Ectodermal cell (in vitro differentiated cells): Measurements from ENCODE around the gene PCCA.
"Not testable (repeated sequence)": the region's sequence is repeated elsewhere in the genome, so short reads cannot be mapped to it uniquely, and the experiment has no call there.

ENCODE experiments used
- H3K27ac ChIP-seq: 2 replicates; pipeline ENCODE4 v1.7.0; 2013; ENCODE audit warnings: mild to moderate bottlenecking, low read depth, low read length; ENCODE audit not compliant: insufficient read depth, poor library complexity, severe bottlenecking
- H3K27me3 ChIP-seq: 2 replicates; pipeline ENCODE4 v1.7.0; 2013; ENCODE audit warnings: mild to moderate bottlenecking, low read length; ENCODE audit not compliant: insufficient read depth, control insufficient read depth, poor library complexity, severe bottlenecking
- H3K36me3 ChIP-seq: one replicate; pipeline ENCODE4 v1.7.0; 2013; ENCODE audit warnings: low read length; ENCODE audit not compliant: control insufficient read depth, insufficient read depth
- H3K4me1 ChIP-seq: one replicate; pipeline ENCODE4 v1.7.0; 2013; ENCODE audit warnings: low read length; ENCODE audit not compliant: control insufficient read depth, insufficient read depth
- H3K4me3 ChIP-seq: 2 replicates; pipeline ENCODE4 v1.7.0; 2013; ENCODE audit warnings: low read depth, low read length, control low read depth; ENCODE audit not compliant: insufficient read depth
- H3K9me3 ChIP-seq: 2 replicates; pipeline ENCODE4 v1.7.0; 2013; ENCODE audit warnings: mild to moderate bottlenecking, low read length, moderate library complexity; ENCODE audit not compliant: control insufficient read depth
- WGBS, 2 experiments: methylation state at CpG; one replicate each; pipeline ENCODE4 v1.1.7; 2013; ENCODE audit warnings: missing lambda C conversion rate in 2 of 2; 5-methylcytosine and 5-hydroxymethylcytosine counted together

PCCA gene

GRCh38 chr13:100131863-100132574, 43.1 kb downstream of the PCCA start:
- Histone ChIP-seq H3K36me3 (no peaks in the 10 kb centered on the region), H3K27ac (no peak overlapping the region), H3K27me3 (no peaks in the 10 kb centered on the region), H3K9me3 (no peaks in the 10 kb centered on the region), H3K4me1 (no peaks in the 10 kb centered on the region), H3K4me3 (no peak overlapping the region)
- WGBS, 2 experiments: 82 to 88% methylated on average over 3 of the region's 3 CpGs

DNA sequence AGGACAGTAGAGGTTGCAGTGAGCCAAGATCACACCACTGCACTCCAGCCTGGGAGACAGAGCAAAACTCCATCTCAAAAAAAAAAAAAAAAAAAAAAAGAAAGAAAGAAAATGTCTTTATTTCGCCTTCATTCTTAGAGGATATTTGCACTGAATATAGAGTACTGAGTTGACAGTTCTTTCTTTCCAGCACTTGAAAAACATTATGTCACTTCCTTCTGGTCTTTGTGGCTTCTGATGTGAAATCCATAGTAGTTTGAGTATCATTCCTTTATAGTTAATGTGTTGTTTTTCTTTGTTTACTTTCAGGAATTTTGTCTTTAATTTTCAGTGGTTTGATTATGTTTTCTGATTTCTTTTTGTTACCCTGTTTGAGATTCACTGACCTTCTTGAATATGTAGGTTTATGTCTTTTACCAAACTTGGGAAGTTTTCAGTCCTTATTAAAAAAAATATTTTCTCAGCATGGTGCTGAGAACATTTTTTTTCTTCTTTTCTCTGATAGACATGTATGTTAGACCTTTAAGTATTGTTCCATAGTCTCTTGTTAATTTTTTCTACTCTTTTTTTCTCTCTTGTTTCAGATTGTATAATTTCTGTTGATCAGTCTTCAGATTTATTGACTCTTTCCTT, 50.1 kb downstream of the PCCA start:
- Histone ChIP-seq H3K4me1 (no peaks in the 10 kb centered on the region), H3K36me3 (no peaks in the 10 kb centered on the region), H3K27me3 (no peaks in the 10 kb centered on the region), H3K4me3 (no peak overlapping the region), H3K9me3 (no peaks in the 10 kb centered on the region), H3K27ac (no peak overlapping the region)
- 89% methylated on average over 1 of the region's 1 CpG; no CpG with 5 or more reads in 1 of the 2 experiments for WGBS, 2 experiments

GRCh38 chr13:100139817-100140216, 50.9 kb downstream of the PCCA start:
- no peaks in the 10 kb centered on the region for H3K4me1 ChIP-seq
- no CpG with 5 or more reads among the region's 1 CpG for WGBS, 2 experiments
- H3K36me3 ChIP-seq: no peaks in the 10 kb centered on the region
- no peaks in the 10 kb centered on the region for H3K9me3 ChIP-seq
- H3K27ac ChIP-seq: no peak overlapping the region
- H3K4me3 ChIP-seq: no peak overlapping the region
- no peaks in the 10 kb centered on the region for H3K27me3 ChIP-seq

- no peaks in the 10 kb centered on the region for H3K36me3 ChIP-seq
- WGBS, 2 experiments: 87 to 96% methylated on average over 2 of the region's 2 CpGs
Observed at GRCh38 chr13:100140441-100140840, 51.5 kb downstream of the PCCA start.

DNA sequence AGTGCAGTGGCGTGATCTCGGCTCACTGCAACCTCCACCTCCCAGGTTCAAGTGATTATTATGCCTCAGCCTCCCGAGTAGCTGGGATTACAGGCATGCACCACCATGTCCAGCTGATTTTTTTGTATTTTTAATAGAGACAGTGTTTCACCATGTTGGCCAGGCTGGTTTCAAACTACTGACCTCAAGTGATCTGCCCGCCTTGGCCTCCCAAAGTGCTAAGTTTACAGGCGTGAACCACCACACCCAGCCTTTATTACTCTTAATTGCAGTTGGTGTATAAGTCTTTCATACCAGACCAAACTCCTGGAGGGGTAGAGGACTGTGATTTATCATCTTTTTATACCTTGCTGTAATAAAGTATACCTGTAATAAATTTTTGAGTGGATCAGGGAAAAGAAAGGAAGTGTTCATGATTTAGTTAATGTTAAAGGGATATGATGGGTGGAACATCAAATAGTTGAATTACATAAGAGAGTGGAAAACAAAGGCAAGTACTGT, 52.6 kb downstream of the PCCA start:
- not testable (repeated sequence) for H3K27me3 ChIP-seq, H3K4me3 ChIP-seq, H3K27ac ChIP-seq, H3K9me3 ChIP-seq, H3K36me3 ChIP-seq, H3K4me1 ChIP-seq
- WGBS, 2 experiments: 92 to 95% methylated on average over 5 of the region's 5 CpGs

More at GRCh38 chr13:100140441-100140840, 51.5 kb downstream of the PCCA start:
- Histone ChIP-seq H3K9me3 (no peaks in the 10 kb centered on the region), H3K4me3 (no peak overlapping the region), H3K27ac (no peak overlapping the region), H3K4me1 (no peaks in the 10 kb centered on the region), H3K27me3 (no peaks in the 10 kb centered on the region)

DNA sequence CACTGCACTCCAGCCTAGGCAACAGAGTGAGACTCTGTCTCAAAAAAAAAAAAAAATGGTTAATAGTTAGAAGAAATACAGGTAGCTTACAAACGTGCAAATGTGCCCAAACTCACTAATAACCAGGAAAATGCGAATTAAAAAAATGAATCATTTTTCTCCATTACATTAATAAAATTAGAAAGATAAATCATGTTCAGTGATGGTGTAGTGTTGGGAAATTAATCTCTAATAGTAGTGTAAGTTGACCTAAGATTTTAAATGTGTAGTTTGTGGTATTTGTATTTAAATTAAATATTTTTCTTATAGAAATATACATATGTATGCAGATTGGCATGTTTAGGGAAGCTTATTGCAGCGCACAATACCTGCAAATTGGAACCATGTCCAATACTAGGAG, 57.6 kb downstream of the PCCA start:
- Histone ChIP-seq H3K36me3 (no peaks in the 10 kb centered on the region), H3K4me1 (no peaks in the 10 kb centered on the region), H3K27me3 (no peaks in the 10 kb centered on the region), H3K27ac (no peak overlapping the region), H3K4me3 (no peak overlapping the region), H3K9me3 (no peaks in the 10 kb centered on the region)
- WGBS, 2 experiments: 100% methylated on average over 1 of the region's 3 CpGs

DNA sequence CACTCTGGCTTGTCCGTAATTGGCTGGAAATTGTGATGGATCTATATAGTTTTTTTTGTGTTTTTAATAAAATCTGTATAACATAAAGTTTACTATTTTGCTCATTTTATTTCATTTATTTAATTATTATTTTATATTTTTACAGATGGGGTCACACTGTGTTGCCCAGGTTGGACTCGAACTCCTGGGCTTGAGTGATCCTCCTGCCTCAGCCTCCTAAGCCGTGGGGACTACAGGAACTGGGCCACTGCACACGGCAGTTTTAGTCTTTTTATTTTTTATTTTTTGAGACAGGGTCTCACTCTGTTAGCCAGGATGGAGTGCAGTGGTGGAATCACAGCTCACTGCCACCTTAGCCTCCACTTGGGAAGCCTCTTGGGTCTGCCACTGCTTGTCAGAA, 58.9 kb downstream of the PCCA start:
- H3K9me3 ChIP-seq: no peaks in the 10 kb centered on the region
- no peak overlapping the region for H3K27ac ChIP-seq
- no peaks in the 10 kb centered on the region for H3K36me3 ChIP-seq
- H3K4me1 ChIP-seq: no peaks in the 10 kb centered on the region
- WGBS, 2 experiments: 89 to 91% methylated on average over 3 of the region's 4 CpGs
- H3K4me3 ChIP-seq: no peak overlapping the region
- no peaks in the 10 kb centered on the region for H3K27me3 ChIP-seq

DNA sequence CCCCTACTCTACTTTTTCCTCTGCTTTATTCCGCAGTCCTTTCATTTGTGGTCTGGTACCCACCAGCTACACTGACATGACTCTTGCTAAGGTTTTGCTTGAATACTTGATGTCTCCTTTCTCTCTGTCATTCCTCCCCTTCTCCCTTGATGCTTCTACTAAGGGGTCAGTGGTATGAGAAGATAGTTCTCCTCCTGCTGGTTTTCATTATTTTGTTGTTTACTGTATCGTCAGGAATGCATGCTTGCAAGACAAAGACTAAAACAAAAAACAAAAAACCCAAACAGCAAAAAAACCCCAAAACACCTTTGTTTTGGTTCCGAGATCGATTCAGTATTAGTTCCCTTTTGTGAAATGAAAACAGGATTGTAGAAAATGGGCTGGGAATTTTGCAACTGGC, 59.5 kb downstream of the PCCA start:
- Histone ChIP-seq H3K4me3 (no peak overlapping the region), H3K27me3 (no peaks in the 10 kb centered on the region), H3K36me3 (no peaks in the 10 kb centered on the region), H3K4me1 (no peaks in the 10 kb centered on the region), H3K9me3 (no peaks in the 10 kb centered on the region), H3K27ac (no peak overlapping the region)
- WGBS, 2 experiments: 10 to 20% methylated on average over 3 of the region's 4 CpGs

- Histone ChIP-seq H3K4me3 (no peak overlapping the region), H3K27me3 (no peaks in the 10 kb centered on the region), H3K27ac (no peak overlapping the region), H3K4me1 (no peaks in the 10 kb centered on the region), H3K36me3 (no peaks in the 10 kb centered on the region), H3K9me3 (no peaks in the 10 kb centered on the region)
- WGBS, 2 experiments: 86 to 90% methylated on average over 3 of the region's 4 CpGs
Observed at GRCh38 chr13:100149389-100149788, 60.5 kb downstream of the PCCA start.

GRCh38 chr13:100150711-100151110, 61.8 kb downstream of the PCCA start:
- not testable (repeated sequence) for H3K4me3 ChIP-seq, H3K27ac ChIP-seq, H3K9me3 ChIP-seq, H3K4me1 ChIP-seq, H3K36me3 ChIP-seq, H3K27me3 ChIP-seq
- WGBS, 2 experiments: 95 to 96% methylated on average over 16 of the region's 16 CpGs
